GM23338 (cell line): ENCODE measurements around the gene UMODL1.

Experiments used
- EZH2phosphoT487 ChIP-seq: fragments of 200-600 bp; sonication (generic); IDR thresholded peaks from one replicate; pipeline ENCODE4 v1.8.1; 2018; ENCODE audit warnings: antibody characterized with exemption; ENCODE audit not compliant: unreplicated experiment
- REST ChIP-seq: IDR thresholded peaks from one replicate; pipeline ENCODE4 v1.6.1; 2018; ENCODE audit warnings: antibody characterized with exemption; ENCODE audit not compliant: unreplicated experiment
- TF ChIP-seq, protein P1 (sequence below), 2 experiments: fragments of 200-600 bp in 1 of 2; sonication (generic) in 1 of 2; conservative IDR thresholded peaks; 2 replicates each; pipeline versions ENCODE4 v1.5.1 to v1.6.1; 2016 to 2017; ENCODE audit warnings: antibody characterized with exemption in 2 of 2, low read depth in 2 of 2, mild to moderate bottlenecking in 2 of 2, moderate library complexity in 1 of 2

GRCh38 chr21:42159560-42160110, 88.5 kb downstream of the UMODL1 start:
- TF ChIP-seq, protein P1, sequence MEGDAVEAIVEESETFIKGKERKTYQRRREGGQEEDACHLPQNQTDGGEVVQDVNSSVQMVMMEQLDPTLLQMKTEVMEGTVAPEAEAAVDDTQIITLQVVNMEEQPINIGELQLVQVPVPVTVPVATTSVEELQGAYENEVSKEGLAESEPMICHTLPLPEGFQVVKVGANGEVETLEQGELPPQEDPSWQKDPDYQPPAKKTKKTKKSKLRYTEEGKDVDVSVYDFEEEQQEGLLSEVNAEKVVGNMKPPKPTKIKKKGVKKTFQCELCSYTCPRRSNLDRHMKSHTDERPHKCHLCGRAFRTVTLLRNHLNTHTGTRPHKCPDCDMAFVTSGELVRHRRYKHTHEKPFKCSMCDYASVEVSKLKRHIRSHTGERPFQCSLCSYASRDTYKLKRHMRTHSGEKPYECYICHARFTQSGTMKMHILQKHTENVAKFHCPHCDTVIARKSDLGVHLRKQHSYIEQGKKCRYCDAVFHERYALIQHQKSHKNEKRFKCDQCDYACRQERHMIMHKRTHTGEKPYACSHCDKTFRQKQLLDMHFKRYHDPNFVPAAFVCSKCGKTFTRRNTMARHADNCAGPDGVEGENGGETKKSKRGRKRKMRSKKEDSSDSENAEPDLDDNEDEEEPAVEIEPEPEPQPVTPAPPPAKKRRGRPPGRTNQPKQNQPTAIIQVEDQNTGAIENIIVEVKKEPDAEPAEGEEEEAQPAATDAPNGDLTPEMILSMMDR (conservative IDR thresholded peaks at IDR 0.05; ENCODE audit: low read depth in 2 of 2), result no peak
- TF ChIP-seq REST (no peak), EZH2phosphoT487 (no peak)
